Gastroesophageal sphincter (tissue), 4 donors: ENCODE measurements around the gene CYTL1. TPM values are rescaled to one million over a fixed set of nuclear protein-coding genes. Genes with fewer than 3 reads are reported as not detected.

Experiments
- ATAC-seq: fragments of 150-250 bp; one replicate; pipeline ENCODE4 v1.9.1; 2016; ENCODE audit warnings: mild to moderate bottlenecking, moderate library complexity
- H3K27ac ChIP-seq, 4 donors: fragments of 200-600 bp; sonication (generic) in 3 of 4; 1 replicate in 3 of 4; 2 replicates in 1 of 4; pipeline ENCODE4 v1.5.1; 2016 to 2019
- H3K27me3 ChIP-seq: fragments of 200-600 bp; sonication (generic); one replicate; pipeline ENCODE4 v1.5.1; 2019
- H3K36me3 ChIP-seq, 2 donors: fragments of 200-600 bp; sonication (generic); one replicate each; pipeline ENCODE4 v1.5.1; 2019; ENCODE audit warnings: control low read depth in 1 of 2
- H3K4me1 ChIP-seq, 3 donors: fragments of 200-600 bp; sonication (generic); 1 replicate in 2 of 3; 2 replicates in 1 of 3; pipeline ENCODE4 v1.5.1; 2016 to 2019; ENCODE audit warnings: control low read depth in 2 of 3
- H3K4me3 ChIP-seq, 2 donors: fragments of 200-600 bp; sonication (generic); one replicate each; pipeline ENCODE4 v1.5.1; 2019; ENCODE audit warnings: mild to moderate bottlenecking in 1 of 2, moderate library complexity in 1 of 2
- H3K9me3 ChIP-seq, 3 donors: fragments of 200-600 bp; sonication (generic); one replicate each; pipeline ENCODE4 v1.5.1; 2017 to 2019; ENCODE audit warnings: control low read depth in 2 of 3
- EP300 ChIP-seq: sonication (generic); formaldehyde crosslinking; IDR thresholded peaks from one replicate; pipeline ENCODE4 v1.6.1; 2017; ENCODE audit warnings: antibody characterized with exemption, mild to moderate bottlenecking
- POLR2A ChIP-seq, 2 donors: fragments of 450-650 bp; IDR thresholded peaks; one replicate each; pipeline ENCODE4 v1.6.1; 2017; ENCODE audit warnings: antibody characterized with exemption in 2 of 2, mild to moderate bottlenecking in 2 of 2, moderate library complexity in 1 of 2
- POLR2AphosphoS5 ChIP-seq: sonication (generic); formaldehyde crosslinking; IDR thresholded peaks from one replicate; pipeline ENCODE4 v1.6.1; 2017; ENCODE audit warnings: antibody characterized with exemption
- WGBS, 2 donors: methylation state at CpG; one replicate each; pipeline ENCODE4 v1.1.5; 2018; ENCODE audit warnings: low coverage in 1 of 2; 5-methylcytosine and 5-hydroxymethylcytosine counted together
- total RNA-seq, 4 donors: library from RNA; depleted of rRNA; stranded (reverse); fragments of >200 nt; gene quantifications; one replicate each; pipeline ENCODE4 v1.1.0, GENCODE V29; 2016
- TF ChIP-seq, protein P1 (sequence below), 4 experiments: fragments of 200-600 bp in 2 of 4; fragments of 450-650 bp in 2 of 4; sonication (generic) in 1 of 4; IDR thresholded peaks; one replicate each; pipeline ENCODE4 v1.5.1; 2017 to 2019; ENCODE audit warnings: antibody characterized with exemption in 4 of 4, mild to moderate bottlenecking in 2 of 4, moderate library complexity in 2 of 4

CYTL1 gene
- total RNA-seq, 4 donors from 2014 or later, result 1.4 to 5.0 (median 2.3) TPM

DNA sequence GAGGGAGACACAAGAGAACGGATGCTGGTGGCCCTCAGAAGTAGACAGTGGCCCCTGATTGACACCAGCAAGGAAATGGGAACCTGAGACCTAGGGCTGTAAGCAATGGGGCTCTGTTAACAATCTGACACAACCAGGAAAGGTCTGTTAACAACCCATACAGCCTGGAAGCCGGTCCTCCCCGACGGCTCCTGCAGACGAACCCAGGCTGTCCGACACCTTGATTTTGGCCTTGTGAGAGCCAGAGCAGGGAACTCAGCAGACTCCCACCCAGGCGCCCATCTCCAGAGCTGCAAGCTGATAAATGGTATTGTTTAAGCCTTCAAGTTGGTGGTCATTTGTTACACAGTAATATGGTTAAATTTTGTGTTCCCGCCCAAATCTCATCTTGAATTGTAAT is 10.2 kb upstream of the CYTL1 start:
- 86 to 100% methylated on average over 1 of the region's 8 CpGs for WGBS, 2 donors
- peaks cover 5 to 20% (median 10%) of the 10 kb centered on the region in 3 donors for H3K4me1 ChIP-seq
- TF ChIP-seq EP300, result no peak
- TF ChIP-seq, protein P1, sequence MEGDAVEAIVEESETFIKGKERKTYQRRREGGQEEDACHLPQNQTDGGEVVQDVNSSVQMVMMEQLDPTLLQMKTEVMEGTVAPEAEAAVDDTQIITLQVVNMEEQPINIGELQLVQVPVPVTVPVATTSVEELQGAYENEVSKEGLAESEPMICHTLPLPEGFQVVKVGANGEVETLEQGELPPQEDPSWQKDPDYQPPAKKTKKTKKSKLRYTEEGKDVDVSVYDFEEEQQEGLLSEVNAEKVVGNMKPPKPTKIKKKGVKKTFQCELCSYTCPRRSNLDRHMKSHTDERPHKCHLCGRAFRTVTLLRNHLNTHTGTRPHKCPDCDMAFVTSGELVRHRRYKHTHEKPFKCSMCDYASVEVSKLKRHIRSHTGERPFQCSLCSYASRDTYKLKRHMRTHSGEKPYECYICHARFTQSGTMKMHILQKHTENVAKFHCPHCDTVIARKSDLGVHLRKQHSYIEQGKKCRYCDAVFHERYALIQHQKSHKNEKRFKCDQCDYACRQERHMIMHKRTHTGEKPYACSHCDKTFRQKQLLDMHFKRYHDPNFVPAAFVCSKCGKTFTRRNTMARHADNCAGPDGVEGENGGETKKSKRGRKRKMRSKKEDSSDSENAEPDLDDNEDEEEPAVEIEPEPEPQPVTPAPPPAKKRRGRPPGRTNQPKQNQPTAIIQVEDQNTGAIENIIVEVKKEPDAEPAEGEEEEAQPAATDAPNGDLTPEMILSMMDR (IDR thresholded peaks at IDR 0.05), result no peak
- TF ChIP-seq POLR2AphosphoS5, result no peak
- TF ChIP-seq POLR2A (IDR thresholded peaks at IDR 0.05), result no peak
- H3K9me3 ChIP-seq, result no peaks in the 10 kb centered on the region
- no peak overlapping the region for H3K27ac ChIP-seq
- no peak overlapping the region for H3K4me3 ChIP-seq
- no peaks in the 10 kb centered on the region for H3K27me3 ChIP-seq
- ATAC-seq, result no peak
- H3K36me3 ChIP-seq, result no peaks in the 10 kb centered on the region

- WGBS, 2 donors, result 92 to 100% methylated on average over 1 to 2 of the region's 2 CpGs
- no peaks in the 10 kb centered on the region for H3K36me3 ChIP-seq
- no peak overlapping the region for H3K4me3 ChIP-seq
- peaks cover 0 to 10% (median 0%) of the 10 kb centered on the region in 3 donors for H3K4me1 ChIP-seq
- ATAC-seq, result no peak
- no peaks in the 10 kb centered on the region for H3K27me3 ChIP-seq
- no peaks in the 10 kb centered on the region for H3K9me3 ChIP-seq
- TF ChIP-seq POLR2AphosphoS5 (no peak), POLR2A (IDR thresholded peaks at IDR 0.05) (no peak), EP300 (no peak)
- TF ChIP-seq, protein P1 (IDR thresholded peaks at IDR 0.05), result no peak
- no peak overlapping the region for H3K27ac ChIP-seq
These were observed 9.2 kb upstream of the CYTL1 start for GRCh38 chr4:5028480-5028879.

DNA sequence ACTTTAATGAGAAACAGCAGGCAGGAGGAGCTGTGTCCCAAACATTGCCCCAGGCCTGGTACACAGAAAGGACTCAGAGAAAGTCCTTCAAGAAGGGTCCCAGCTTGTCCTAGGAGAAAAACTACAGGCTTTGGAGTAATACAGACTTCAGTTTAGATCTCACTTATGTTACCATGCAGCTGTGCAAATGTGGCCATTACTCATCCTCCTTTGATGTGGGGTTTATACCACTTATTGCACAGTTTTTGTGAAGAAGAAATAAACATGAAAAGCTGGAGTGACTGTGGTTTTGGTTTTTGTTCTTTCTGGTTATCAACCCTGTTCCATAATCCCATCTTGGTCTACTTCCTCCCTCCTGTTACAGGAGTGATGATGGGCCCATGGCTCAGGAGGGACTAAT is 8.1 kb upstream of the CYTL1 start:
- H3K27ac ChIP-seq, result no peak overlapping the region
- TF ChIP-seq, protein P1 (IDR thresholded peaks at IDR 0.05), result no peak
- TF ChIP-seq POLR2A (IDR thresholded peaks at IDR 0.05) (no peak), POLR2AphosphoS5 (no peak), EP300 (no peak)
- H3K9me3 ChIP-seq, result no peaks in the 10 kb centered on the region
- no peaks in the 10 kb centered on the region for H3K4me1 ChIP-seq
- H3K36me3 ChIP-seq, result no peaks in the 10 kb centered on the region
- H3K4me3 ChIP-seq, result no peak overlapping the region
- no peak for ATAC-seq
- H3K27me3 ChIP-seq, result no peaks in the 10 kb centered on the region

DNA sequence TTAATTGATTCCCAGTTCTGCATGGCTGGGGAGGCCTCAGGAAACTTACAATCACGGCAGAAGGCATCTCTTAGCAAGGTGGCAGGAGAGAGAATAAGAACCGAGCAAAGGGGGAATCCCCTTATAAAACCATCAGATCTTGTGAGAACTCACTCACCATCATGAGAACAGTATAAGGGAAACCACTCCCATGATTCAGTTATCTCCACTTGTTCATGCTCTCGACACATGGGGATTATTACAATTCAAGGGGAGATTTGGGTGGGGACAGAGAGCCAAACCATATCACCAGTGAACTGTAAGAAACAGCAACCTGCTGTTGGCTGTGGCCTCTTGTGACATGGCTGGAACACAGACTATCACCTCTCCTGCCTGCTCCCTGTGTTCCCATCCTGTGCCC is 7.1 kb upstream of the CYTL1 start:
- H3K36me3 ChIP-seq, result no peaks in the 10 kb centered on the region
- 87 to 90% methylated on average over 2 of the region's 3 CpGs for WGBS, 2 donors
- no peak overlapping the region for H3K4me3 ChIP-seq
- no peak for TF ChIP-seq EP300
- no peak for TF ChIP-seq POLR2AphosphoS5
- TF ChIP-seq POLR2A (IDR thresholded peaks at IDR 0.05), result no peak
- TF ChIP-seq, protein P1 (IDR thresholded peaks at IDR 0.05), result no peak
- no peak for ATAC-seq
- H3K27me3 ChIP-seq, result no peaks in the 10 kb centered on the region
- H3K9me3 ChIP-seq, result no peaks in the 10 kb centered on the region
- no peaks in the 10 kb centered on the region for H3K4me1 ChIP-seq
- no peak overlapping the region for H3K27ac ChIP-seq

GRCh38 chr4:5024673-5025072 is 5.4 kb upstream of the CYTL1 start:
- Histone ChIP-seq H3K27ac (peak overlapping the region in 1 of 4 donors; percentile 31), H3K27me3 (peaks cover 4% of the 10 kb centered on the region), H3K4me3 (no peak overlapping the region), H3K36me3 (no peaks in the 10 kb centered on the region), H3K9me3 (no peaks in the 10 kb centered on the region), H3K4me1 (peaks cover 0 to under 1% (median 0%) of the 10 kb centered on the region in 3 donors)
- 60% methylated on average over 1 of the region's 6 CpGs; no CpG with 5 or more reads in 1 of the 2 donors for WGBS, 2 donors
- peak; percentile 23 for ATAC-seq
- TF ChIP-seq POLR2AphosphoS5 (no peak), EP300 (no peak), POLR2A (IDR thresholded peaks at IDR 0.05) (no peak)
- TF ChIP-seq, protein P1 (IDR thresholded peaks at IDR 0.05), result no peak
